C4-2B (cell line): ENCODE results near the gene BUD13.

Experiments used
- ZFX ChIP-seq: fragments of 450-650 bp; IDR thresholded peaks from 2 replicates; pipeline ENCODE4 v1.6.1; 2017
- TF ChIP-seq, protein P1 (sequence below): fragments of 450-650 bp; conservative IDR thresholded peaks from 2 replicates; pipeline ENCODE4 v1.5.1; 2017; ENCODE audit warnings: mild to moderate bottlenecking

DNA sequence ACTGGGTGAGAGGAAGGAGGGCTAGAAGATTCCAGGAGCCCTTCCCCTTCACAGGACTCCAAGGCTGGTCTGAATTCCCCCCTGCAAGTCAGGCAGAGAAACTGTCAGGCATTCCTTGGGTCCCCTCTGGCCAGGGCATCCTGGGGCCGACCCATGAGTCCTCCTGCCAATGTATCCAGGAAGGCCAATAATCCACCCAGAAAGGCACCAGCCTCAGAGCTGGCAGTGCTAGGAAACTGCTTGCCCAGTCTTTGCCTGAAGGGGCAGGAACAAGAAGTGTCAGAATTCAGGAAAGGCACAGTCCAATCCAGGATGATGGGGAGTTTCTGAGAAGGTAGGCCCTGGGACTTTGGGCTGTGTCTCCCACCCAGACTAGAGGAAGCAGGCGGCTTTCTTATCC is 41.0 kb downstream of the BUD13 start:
- TF ChIP-seq, protein P1, sequence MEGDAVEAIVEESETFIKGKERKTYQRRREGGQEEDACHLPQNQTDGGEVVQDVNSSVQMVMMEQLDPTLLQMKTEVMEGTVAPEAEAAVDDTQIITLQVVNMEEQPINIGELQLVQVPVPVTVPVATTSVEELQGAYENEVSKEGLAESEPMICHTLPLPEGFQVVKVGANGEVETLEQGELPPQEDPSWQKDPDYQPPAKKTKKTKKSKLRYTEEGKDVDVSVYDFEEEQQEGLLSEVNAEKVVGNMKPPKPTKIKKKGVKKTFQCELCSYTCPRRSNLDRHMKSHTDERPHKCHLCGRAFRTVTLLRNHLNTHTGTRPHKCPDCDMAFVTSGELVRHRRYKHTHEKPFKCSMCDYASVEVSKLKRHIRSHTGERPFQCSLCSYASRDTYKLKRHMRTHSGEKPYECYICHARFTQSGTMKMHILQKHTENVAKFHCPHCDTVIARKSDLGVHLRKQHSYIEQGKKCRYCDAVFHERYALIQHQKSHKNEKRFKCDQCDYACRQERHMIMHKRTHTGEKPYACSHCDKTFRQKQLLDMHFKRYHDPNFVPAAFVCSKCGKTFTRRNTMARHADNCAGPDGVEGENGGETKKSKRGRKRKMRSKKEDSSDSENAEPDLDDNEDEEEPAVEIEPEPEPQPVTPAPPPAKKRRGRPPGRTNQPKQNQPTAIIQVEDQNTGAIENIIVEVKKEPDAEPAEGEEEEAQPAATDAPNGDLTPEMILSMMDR = no peak
- TF ChIP-seq ZFX = no peak
